DMS53 (cell line): ENCODE results near the gene GRAP.

Experiments used
- DNase-seq: peaks from one replicate; lab custom pipeline; 2025; lab: John Stamatoyannopoulos, UW

The GRAP gene

DNA sequence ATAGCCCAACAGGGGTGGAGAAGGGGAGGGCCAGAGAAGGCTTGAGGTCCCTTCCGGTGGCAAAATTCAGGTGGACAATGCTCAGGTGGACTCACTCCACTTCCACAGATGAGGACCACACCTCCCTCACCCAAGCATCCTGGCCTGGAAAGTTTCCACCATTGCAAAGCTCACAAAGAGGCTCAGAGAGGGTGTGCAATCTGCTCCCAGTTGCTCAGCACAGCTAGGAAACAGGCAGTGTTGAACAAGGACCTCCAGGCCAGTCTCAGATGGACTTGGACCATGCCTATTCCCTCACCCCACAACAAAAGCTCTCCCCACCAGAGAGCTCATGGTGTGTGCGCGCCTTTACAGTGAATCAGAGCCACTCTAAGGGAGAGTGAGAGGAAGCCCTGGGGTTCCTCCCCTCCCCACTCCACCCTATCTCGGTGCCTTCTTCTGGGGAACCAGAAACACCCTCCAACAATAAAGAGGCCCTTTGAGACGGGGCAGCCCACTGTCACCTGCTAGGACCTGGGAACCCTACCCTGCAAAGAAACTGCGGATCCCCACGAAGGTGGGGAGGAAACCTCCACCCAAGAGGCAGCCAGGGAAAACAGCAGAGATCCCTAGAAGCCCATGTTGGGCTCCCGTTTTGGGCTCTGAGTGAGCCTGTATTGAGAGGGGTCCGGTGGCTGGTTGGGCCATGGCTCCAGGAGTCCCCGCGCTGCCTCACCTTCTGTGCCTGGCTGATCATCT lies 43.8 kb downstream of the GRAP start:
- DNase-seq: no peak

DNA sequence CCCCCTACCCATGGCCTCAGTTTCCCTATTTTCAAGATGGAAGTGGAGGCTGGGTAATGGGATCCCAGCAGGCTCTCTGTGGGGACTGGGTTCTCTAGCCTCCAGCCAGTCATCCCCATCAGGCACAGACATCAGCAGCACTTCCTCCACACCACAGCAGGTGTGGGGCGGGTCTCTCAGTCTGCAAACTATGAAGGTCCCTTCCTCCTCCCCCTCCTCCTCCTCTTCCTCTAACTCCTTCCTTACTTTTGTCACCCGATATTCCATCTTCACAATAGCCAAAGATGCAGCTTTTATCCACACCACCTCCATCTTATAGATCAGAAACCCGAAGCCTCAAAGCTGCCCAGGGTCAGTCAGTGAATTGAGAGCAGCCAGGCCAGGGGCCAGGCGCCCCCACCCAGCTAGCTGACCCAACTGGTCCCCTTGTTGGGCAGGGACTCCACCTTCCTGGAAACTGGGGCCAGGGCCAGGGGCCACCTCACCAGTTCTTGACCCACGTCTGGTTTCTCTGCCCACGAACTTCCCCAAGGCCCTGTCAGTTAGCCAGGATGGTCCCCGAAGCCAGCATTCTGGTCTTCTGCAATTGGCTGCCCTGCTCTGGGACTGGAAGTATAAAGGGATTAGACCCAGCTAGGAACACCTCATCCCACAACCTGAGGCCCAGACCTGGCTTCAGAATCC lies 44.7 kb downstream of the GRAP start:
- no peak for DNase-seq

DNA sequence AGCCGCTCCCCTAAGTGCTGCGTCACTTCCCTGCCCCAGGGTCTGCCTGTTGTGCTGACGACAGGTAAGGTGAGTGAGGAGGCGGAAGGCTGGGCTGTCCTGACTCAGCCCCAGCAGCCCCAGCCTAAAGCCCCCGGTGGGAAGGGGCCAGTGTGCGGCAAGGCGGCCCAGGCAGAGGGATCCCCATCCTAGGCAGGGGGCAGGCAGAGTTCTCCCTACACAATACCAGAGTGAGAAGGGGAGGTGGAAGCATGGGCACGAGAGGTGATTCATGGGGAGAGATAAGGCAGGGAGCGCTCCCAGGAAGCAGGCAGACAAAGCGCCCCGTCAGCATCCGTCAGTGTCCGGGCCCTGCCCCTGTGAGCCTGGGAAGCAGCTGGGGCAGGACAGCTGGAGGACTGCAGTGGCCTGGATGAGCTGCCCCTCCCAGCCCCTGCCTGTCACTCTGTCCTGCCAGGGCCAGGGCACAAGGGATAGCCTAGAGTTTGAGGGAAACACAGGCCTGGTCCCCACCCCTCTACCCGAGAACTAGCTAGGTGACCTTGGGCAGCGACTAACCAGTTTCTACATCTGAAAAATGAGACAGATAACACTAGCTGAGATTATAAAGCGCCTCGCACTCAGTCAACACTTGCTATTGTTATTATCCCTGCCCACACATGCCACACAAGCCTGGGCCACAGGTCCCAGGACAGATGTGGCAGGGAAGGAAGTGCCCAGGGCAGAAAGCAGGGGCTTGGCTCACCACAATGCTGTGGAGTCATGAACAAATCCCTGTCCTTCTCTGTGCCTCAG lies 46.0 kb downstream of the GRAP start:
- no peak for DNase-seq

DNA sequence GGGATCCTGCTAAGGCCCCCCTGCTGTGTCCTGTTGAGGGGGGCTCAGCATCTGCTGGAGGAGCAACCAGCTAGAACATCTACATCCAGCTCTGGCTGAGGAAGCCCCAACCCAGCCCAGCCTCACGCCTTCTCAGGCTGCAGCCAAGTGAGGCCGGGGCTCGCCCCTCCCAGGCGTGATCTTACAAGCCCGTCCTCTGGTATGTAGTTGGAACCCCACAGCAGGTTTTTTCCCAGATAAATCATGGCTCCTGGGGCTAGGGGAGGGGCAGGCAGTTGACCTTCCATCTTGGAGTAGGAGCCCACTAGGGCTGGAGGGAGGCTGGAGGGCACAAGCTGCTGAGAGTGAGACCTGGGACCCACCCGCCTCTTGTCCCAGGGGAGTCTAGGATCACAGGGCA lies 46.8 kb downstream of the GRAP start:
- no peak for DNase-seq

DNA sequence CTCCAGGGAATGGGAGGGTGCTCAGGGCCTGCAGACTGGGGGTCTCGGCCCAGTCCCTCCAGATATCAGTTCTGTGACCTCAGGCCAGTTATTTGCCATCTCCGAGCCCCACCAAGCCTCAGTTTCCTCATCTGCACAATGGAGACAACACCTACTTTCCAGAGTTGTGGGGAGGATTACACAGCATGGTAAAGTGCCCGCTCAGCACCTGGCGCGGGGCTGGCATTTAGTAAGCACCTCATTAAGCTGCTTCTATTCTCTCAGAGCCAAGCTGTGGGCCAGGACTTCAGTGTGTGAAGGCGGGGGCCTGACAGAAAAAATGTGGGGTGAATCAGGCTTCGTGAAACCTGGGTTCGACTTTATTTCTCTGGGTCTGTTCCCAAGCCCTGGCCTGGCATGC lies 47.4 kb downstream of the GRAP start:
- DNase-seq: no peak

DNA sequence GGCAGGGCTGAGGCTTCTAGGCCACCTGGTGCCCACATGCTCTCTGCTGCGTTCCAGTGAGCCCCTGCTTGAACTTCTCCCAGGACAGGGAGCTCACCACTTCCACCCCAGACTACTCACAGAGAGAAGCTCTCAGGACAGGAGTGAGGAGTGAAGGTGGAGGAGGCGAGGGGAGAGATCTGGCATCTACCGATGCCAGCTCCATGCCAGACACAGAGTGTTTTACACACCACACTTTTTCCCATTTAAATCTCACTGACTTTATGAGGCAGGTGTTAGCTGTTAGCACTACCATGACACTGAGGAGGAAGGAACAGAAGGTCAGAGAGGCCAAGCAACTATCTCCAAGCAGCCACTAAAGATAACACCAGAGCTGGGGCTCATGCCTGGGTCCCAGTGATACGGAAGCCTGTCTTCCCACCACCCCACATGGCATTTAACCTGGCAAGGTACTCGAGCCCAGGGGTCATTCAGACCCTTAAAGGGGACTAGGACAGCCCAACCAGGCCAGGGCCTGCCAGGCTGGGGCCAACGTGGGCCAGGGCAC lies 49.0 kb downstream of the GRAP start:
- DNase-seq: no peak

DNA sequence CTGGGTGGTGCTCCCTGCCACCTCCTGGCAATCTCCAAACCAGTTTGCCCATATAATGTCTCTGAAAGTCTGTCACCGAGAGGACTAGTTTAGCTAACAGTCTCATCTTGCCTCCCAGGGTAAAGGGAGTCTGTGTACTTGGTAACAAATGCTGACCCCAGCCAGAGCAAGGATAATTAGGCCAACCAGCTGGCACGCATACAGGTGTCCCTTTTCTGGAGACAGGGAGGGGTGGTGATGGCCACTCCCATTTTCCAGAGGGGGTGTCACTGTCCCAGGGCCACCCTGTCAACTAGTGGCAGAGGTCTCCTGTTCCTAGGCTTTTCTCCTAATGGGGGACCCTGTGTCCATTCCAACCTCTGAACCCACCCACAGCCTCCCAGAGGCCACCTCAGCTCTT lies 50.3 kb downstream of the GRAP start:
- DNase-seq: no peak

DNA sequence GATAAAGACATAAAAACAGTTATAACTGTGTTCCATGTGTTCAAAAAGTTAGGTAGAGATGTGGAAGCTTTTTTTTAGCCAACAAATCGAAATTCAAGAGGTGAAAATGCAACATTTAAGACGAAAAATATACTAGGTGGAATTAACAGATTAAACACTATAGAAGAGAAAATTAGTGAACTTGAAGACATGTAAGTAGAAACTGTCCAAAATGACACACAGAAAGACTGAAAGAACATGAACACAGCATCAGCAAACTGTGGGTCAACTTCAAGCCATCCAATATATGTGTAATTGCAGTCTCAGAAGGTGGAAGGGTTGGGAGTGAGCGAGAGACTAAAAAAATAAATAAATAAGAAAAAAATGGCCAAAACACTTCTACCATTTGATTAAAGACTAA lies 51.5 kb downstream of the GRAP start:
- DNase-seq: no peak

DNA sequence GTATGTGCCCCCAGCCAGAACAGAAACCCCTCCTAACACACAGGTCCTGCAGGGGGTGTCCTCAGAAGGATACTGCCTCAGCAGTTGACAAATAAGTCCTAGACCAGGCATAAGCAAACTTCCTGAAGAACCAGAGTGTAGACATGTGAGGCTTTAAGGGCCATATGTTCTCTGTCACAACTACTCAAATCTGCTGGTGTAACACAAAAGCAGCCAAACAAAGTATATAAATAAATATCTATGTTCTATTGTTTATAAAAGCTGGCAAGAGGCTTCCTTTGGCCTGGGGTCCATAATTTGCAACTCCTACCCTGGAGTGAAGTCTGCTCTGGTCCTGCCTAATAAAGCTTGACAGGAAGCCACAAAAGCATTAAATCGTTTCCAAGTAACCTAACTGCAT lies 52.1 kb downstream of the GRAP start:
- DNase-seq: no peak

DNA sequence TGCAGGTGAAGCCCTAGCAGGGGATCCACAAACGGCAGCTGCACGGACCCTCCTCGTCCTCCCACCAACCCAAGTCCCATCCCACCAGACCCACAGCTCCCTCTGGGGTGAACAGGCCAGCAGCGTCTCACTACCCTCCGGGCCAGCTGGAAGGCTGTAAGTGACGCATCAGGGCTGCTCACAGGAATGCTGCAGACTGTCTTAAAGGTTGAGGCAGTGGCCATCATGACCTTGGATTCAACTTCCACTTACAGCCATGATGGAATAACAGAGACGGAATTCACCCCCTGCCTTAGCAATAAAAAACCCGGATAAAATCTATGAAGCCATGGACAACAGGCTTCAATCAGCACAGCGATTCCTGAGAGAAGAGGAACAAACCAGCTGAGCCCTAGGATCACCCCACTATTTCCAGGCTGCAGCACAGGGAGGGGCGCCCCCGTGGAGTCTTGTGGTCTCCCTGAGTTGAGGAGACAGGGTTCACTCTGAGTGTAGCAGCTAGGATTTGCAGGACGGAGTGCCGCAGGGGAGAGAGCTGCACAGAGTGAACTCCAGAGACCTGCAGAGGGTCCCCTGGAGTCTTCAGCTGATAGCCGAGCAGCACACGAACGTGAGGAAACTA lies 52.7 kb downstream of the GRAP start:
- no peak for DNase-seq

DNA sequence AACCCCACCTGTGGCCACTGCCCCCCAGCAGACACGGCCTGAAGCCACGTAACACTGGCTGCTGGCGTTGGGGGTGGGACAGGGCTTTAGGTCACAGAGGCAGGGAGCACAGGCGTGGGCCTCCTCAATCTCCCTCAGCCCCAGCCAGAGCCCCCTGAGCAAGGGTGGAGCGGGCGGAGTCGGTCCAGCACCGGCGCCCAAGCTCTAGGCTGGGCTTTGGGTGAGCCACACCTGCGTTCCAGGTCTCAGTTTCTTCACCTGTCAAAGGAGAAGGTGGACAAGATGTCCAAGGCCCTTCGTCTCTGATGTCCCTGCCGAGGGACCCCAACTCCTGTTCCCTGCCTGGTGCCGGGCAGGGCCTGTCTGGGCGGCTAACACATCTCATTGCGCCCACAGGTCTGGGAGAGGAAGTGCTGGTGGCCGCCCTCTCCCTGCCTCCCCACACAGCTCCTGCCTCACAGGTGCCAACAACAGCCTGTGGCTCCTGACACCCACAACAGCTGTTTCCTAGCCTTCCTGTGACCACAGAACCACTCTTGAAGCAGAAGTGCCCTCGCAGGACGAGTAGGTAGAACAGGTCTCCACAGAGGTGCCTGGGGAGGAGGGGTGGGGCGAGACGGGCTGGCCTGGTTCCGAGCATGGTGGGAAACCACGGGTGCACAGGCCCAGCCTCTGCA lies 54.2 kb downstream of the GRAP start:
- no peak for DNase-seq

DNA sequence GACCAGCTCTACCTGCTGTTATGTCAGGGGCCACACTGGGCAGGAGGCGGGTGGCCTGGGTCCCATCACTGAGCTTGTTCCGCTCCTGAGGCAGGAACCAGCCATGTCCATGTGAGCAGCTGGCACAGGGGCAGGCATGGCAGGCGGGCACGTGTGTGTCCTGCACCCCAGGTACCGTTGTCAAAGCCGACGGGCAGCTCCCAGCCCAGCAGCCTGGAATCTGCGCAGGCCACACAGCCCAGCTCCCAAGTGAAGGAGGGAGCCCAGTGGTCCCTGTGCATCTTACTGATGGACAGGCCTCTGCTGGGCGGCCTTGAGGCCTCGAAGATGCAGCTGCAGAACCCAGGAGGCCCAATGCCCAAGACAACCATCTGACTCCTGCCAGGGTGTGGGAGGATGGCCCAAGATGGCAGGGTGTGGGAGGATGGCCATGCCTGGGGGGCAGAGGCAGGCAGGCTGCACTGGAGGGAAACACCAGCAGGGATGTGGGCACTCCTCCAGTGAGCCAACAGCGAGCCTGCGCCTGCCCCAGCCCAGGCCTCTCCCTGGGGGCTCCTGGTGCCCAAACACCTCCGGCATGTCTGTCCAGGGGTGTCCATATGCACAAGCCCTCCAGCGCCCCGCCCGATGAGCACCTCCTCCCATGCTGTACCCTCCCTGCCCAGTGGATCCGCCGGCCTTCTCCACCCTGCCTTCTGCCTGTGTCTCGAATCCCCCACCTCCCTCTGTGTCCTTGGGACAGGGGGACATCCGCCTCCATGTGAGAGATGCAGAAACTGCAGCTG lies 55.0 kb downstream of the GRAP start:
- no peak for DNase-seq

DNA sequence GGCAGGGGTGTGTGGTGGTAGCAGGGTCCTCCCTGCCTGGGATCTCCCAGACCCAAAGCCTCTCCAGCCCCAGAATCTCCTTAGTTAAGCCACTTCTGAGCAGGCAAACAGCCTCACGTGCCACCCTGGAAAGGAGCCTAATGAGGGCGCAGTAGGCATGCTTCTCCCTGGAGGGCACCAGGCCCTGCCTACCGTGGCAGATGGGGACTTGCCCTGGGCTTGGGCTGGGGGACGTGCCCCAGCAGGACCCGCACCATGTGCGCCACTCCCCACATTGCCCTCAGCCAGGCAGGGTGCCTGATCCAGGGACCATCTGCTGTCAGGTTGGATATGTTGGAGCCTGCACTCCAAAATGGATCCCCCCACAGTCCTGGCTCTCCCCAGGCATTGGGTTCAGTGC lies 56.4 kb downstream of the GRAP start:
- no peak for DNase-seq

DNA sequence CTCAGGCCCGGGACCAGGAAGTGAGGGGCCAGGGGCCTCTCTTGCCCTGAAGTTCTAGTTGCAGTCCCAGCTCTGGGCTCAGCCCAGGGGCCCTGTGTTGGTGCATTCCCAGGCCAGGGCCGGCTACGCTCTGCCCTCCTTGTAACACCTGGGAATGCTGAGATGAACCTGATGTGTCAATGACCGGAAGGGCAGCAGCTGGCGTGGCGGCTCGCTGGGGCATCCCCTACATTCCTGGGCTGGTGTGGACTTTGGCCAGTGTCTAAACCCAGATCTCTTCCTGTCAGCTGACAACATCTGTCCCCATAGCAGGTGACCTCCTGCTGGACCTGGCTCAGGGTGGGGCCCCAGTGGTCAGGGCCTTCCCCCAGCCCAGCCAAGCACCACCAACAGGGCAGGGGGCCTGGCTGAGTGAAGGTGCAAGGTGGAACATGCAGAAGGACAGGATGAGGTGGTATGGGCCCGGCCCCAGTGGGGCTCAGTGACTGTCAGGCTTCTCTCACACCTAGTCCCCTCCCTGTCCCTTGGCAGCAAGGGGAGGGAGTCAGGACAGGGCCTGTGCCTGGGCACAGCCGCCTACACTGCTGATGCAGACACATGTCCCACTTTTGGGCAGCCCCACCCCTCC lies 58.1 kb downstream of the GRAP start:
- DNase-seq: peak; percentile 81

DNA sequence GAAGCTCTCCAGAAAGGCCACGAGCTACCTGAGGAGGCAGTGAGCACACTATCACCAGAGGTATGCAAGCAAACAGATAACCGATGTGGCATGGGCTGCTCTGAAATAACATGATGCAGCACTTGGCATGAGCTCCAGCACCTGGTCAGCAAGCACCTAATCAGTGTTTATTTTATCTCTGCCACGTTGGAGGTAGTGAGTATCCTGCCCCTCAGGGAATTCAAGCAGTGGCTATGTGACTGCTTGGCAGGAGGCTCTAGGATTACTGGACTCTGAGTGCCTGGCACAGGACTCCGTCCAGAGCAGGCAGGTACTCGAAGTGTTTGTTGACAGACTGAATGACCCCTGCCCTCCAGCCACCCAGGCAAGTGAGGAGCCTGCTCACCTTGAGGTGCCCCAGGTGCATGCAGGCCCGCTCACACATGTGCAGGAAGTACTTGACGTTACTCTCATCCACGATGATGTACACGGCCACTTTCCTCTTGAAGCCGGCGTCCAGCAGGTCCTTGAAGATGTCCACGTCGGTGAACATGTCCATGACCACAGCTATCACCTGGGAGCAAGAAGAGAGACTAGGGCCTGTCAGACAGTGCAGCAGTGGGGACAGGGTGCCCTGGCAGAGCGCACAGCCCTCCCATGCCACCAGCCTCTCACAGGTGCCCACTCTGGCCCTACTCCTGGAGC lies 58.8 kb downstream of the GRAP start:
- peak; percentile 83 for DNase-seq

DNA sequence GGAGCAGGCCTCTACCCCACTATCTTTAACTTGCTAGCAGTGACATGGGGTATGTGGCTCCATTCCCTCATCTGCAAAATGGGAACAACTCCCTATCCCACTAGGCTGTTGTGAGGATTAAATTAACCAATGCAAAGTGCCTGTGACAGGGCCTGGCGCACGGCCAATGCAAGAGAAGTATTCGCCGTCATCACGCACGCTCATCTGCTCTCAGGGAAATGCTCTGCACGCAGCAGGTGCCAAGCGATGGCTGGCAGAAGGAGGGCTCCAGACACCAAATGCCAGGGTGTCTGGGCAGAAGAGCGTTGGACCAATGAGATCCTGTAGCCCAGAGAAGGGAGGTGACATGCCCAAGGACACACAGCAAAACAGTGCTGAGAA lies 59.5 kb downstream of the GRAP start:
- peak; percentile 8 for DNase-seq

DNA sequence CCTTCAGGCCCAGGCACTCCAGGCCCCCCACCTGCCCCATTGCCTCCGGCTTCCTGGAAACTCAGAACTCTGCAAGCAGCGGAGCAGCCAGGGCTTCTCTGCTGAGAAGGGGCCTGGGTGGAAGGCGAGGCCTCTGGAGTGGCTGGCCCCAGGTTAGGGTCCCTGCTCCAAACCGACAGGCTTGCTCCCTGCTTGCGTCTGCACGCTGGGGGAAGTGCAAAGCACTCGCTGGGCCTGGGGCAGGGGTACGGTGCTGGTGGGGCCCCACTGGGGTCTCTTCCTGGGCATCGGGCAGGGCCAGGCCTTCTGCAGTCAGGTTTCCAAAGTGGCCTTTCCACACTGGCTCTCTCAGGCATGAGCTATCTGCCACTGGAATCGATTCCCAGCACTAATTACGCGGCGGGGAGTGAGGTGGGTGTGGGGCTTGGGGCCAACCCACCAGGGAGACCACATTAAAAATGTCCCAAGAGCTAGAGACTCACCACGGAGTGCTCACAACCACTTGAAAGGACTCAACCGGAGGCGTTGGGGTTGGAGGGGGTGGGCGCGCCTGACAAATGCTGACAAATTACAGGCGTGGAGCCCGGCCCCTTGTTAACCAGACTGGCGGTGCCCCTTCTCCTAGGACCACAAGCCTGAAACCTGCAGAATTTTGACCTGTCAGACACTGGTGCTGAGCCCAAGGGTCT lies 60.1 kb downstream of the GRAP start:
- DNase-seq: no peak

DNA sequence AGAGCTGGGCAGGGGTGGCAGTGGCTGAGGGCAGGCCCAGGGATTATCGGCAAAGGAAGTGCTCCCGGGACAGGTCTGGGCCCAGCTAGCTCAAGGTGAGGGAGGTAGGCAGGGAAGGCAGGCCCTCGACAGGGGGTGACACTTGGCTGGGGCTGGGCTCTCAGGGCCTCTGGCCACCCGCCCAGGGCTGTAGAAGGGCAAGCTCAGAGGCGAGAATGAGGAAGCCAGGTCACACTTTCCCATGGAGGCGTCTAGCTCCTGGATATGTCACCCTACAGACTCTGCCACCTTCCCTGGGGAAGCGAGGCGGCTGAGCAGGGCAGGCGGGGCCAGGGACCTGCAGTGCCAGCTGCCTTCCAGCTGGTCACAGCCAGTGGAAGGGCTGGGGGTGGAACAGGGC lies 61.3 kb downstream of the GRAP start:
- DNase-seq: no peak
